LNCaP clone FGC (cell line): ENCODE data around the gene DOCK4.

Experiments used
- DNase-seq: peaks from one replicate; pipeline ENCODE4 v3.0.0-alpha.2; 2011; ENCODE audit warnings: low read depth
- H3K4me3 ChIP-seq: 2 replicates; pipeline ENCODE4 v1.5.1; 2011; ENCODE audit warnings: mild to moderate bottlenecking, low read depth, low read length, control low read depth
- CTCF ChIP-seq: IDR thresholded peaks from 2 replicates; pipeline ENCODE4 v1.5.1; 2012; ENCODE audit warnings: mild to moderate bottlenecking; ENCODE audit not compliant: control insufficient read depth, insufficient read depth; ENCODE audit errors: extremely low read depth

The DOCK4 gene

GRCh38 chr7:112232212-112232978 is 26.2 kb upstream of the DOCK4 start:
- no peak for TF ChIP-seq CTCF
- no peak for DNase-seq
- H3K4me3 ChIP-seq, result no peak overlapping the region

- no peak overlapping the region for H3K4me3 ChIP-seq
- TF ChIP-seq CTCF, result no peak
- no peak for DNase-seq
These were observed 22.4 kb upstream of the DOCK4 start for GRCh38 chr7:112228632-112229031.

- no peak for DNase-seq
- TF ChIP-seq CTCF, result no peak
- no peak overlapping the region for H3K4me3 ChIP-seq
These were observed 20.6 kb upstream of the DOCK4 start for GRCh38 chr7:112226701-112227276.

GRCh38 chr7:112225006-112225405 is 18.8 kb upstream of the DOCK4 start:
- H3K4me3 ChIP-seq, result no peak overlapping the region
- no peak for TF ChIP-seq CTCF
- DNase-seq, result no peak

- DNase-seq, result no peak
- TF ChIP-seq CTCF, result no peak
- H3K4me3 ChIP-seq, result no peak overlapping the region
These were observed 18.0 kb upstream of the DOCK4 start for GRCh38 chr7:112224186-112224585.

- no peak overlapping the region for H3K4me3 ChIP-seq
- DNase-seq, result no peak
- TF ChIP-seq CTCF, result no peak
These were observed 17.1 kb upstream of the DOCK4 start for GRCh38 chr7:112223310-112223709.
